GM13976 (cell line): ENCODE data around the gene ANTXR1.

Experiments used
- DNase-seq: peaks from one replicate; pipeline ENCODE4 v3.0.0; 2012; ENCODE audit warnings: low spot score
- in situ Hi-C: fragments of 300-500 bp; cut with MboI; formaldehyde crosslinking; loops from one replicate; pipeline ENCODE4 v1.12.0; 2022; ENCODE audit warnings: low sequenced_read_pairs, mixed read lengths, inconsistent platforms; ENCODE audit not compliant: unreplicated experiment
- TF ChIP-seq, protein P1 (sequence below): IDR thresholded peaks from 2 replicates; pipeline ENCODE4 v1.5.1; 2012; ENCODE audit warnings: borderline replicate concordance, mild to moderate bottlenecking; ENCODE audit not compliant: insufficient read depth; ENCODE audit errors: extremely low read depth, missing control alignments, control extremely low read depth

Gene ANTXR1

DNA sequence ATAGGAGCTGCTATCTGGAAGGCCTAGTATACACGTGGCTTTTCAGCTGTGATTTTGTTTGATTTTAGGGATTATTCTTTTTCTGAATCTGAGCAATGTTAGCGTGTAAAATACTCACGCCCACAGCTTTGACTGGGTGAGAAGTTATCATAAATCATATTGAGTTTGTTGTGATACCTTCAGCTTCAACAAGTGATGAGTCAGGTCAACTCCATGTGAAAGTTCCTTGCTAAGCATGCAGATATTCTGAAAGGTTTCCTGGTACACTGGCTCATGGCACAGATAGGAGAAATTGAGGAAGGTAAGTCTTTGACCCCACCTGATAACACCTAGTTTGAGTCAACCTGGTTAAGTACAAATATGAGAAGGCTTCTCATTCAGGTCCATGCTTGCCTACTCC, 38.7 kb upstream of the ANTXR1 start, which contains the start of gene GKN1:
Gene GKN1 (plus strand): TSS at position 386 of the 400 bp plus-strand sequence. CDS start 42 bp downstream, outside the sequence.
- TF ChIP-seq, protein P1, sequence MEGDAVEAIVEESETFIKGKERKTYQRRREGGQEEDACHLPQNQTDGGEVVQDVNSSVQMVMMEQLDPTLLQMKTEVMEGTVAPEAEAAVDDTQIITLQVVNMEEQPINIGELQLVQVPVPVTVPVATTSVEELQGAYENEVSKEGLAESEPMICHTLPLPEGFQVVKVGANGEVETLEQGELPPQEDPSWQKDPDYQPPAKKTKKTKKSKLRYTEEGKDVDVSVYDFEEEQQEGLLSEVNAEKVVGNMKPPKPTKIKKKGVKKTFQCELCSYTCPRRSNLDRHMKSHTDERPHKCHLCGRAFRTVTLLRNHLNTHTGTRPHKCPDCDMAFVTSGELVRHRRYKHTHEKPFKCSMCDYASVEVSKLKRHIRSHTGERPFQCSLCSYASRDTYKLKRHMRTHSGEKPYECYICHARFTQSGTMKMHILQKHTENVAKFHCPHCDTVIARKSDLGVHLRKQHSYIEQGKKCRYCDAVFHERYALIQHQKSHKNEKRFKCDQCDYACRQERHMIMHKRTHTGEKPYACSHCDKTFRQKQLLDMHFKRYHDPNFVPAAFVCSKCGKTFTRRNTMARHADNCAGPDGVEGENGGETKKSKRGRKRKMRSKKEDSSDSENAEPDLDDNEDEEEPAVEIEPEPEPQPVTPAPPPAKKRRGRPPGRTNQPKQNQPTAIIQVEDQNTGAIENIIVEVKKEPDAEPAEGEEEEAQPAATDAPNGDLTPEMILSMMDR, result no peak
- in situ Hi-C loops, result no loop called here
- DNase-seq, result no peak

DNA sequence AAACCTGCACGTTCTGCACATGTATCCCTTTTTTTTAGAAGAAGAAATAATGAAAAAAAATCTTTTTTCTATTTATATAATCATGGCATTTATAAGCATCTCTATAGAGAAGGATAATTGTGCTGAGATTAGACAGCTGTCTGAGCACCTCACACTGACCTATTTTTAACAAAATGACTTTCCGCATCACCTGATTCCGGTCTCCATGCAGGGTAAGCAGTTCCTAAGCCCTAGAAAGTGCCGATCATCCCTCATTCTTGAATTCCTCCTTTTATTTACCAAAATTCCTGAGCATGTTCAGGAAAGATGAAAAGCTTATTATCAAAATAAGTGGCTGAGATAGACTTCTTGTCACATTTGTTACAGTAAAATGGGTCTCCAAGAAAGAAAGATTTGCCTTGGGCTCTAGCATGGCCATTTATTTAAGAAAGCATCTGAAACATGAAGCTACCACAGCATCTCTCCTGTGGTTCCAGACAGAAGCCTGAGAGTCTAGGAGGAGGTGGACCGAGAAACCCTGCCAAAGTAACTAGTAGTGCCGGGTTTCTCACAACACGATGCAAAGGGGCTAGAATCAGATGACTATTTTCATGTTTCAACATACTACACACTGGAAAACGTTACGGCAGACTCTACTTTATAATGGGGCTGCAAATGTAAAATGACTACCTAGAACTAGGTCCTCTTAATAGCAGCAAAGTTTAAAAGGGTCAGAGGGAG, 37.9 kb upstream of the ANTXR1 start:
- TF ChIP-seq, protein P1, result no peak
- DNase-seq, result no peak
- in situ Hi-C loops, result no loop called here

GRCh38 chr2:68975844-68976243, 37.1 kb upstream of the ANTXR1 start:
- DNase-seq, result no peak
- TF ChIP-seq, protein P1, result no peak

DNA sequence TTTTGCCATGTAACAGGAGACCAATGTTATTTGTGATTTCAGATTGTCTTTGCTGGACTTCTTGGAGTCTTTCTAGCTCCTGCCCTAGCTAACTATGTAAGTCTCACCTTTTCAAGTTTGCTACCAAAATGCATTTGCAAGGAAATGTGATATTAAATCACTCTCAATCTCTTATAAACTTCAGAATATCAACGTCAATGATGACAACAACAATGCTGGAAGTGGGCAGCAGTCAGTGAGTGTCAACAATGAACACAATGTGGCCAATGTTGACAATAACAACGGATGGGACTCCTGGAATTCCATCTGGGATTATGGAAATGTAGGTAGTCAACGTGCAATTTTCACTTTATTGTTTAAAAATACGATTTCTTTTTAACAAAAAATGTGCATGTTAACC, 35.5 kb upstream of the ANTXR1 start:
- in situ Hi-C loops, result no loop called here
- TF ChIP-seq, protein P1, result no peak
- DNase-seq, result no peak

More at GRCh38 chr2:68975844-68976243, 37.1 kb upstream of the ANTXR1 start:
- in situ Hi-C loops, result no loop called here

DNA sequence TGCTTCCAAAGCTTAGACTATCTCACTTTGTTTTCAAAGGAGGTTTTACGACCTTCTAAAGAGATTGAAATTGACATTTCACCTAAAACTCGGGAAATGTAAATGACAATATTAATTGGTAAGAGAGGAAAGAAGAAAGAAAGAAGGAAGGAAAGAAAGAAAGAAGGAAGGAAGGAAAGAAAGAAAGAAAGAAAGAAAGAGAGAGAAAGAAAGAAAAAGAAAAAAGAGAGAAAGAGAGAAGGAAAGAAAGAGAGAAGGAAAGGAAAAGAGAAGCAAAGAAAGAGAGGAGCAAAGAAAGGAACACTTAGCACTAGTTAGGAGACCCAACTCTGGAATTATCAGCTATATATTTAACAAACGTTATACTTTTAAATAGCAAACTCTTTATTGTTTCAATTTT, 34.9 kb upstream of the ANTXR1 start:
- TF ChIP-seq, protein P1, result no peak
- in situ Hi-C loops, result no loop called here
- no peak for DNase-seq

GRCh38 chr2:68980956-68981355, 32.0 kb upstream of the ANTXR1 start:
- in situ Hi-C loops, result no loop called here
- DNase-seq, result no peak
- TF ChIP-seq, protein P1, result no peak
